ENCODE measurements around the gene FSTL4. TPM values are rescaled to one million over a fixed set of nuclear protein-coding genes. Genes with fewer than 3 reads are reported as not detected.

Gene FSTL4
- total and polyA plus RNA-seq, 2 experiments from 2014 or later: 1.4 to 2.8 TPM

GRCh38 chr5:133399247-133399891, 213.0 kb downstream of the FSTL4 start:
- Mint-ChIP-seq H3K4me3 (no peak overlapping the region), H3K27ac (no peak overlapping the region), H3K9me3 (peaks cover 10% of the 10 kb centered on the region; the same call in 2 of the 3 replicates), H3K36me3 (ENCODE audit: low read depth) (peaks cover 3% of the 10 kb centered on the region; the same call in 1 of the 3 replicates), H3K4me1 (peaks cover 25% of the 10 kb centered on the region), H3K27me3 (ENCODE audit: insufficient read depth, low read depth, poor library complexity) (no peaks in the 10 kb centered on the region)
- Histone ChIP-seq H3K4me1 (ENCODE audit: insufficient read depth) (peaks cover 6% of the 10 kb centered on the region; the same call in 1 of the 2 replicates), H3K36me3 (ENCODE audit: insufficient read depth) (no peaks in the 10 kb centered on the region), H3K27me3 (ENCODE audit: insufficient read depth) (no peaks in the 10 kb centered on the region), H3K9me2 (ENCODE audit: insufficient read depth) (no peaks in the 10 kb centered on the region; the same call in 1 of the 2 replicates), H3F3A (replicated peaks; ENCODE audit: low read depth) (no peaks in the 10 kb centered on the region), H2AFZ (no peak overlapping the region), H3K79me2 (replicated peaks; ENCODE audit: insufficient read depth) (no peaks in the 10 kb centered on the region), H3K27ac (ENCODE audit: low read depth) (no peak overlapping the region), H3K4me3 (no peak overlapping the region), H3K4me2 (no peak overlapping the region), H4K20me1 (replicated peaks; ENCODE audit: insufficient read depth) (no peaks in the 10 kb centered on the region)
- ATAC-seq (no peak), DNase-seq (ENCODE audit: low spot score) (no peak)
- TF ChIP-seq ETS1 (IDR thresholded peaks at IDR 0.05) (no peak), ZNF114 (CRISPR knock-in tag; IDR thresholded peaks at IDR 0.05) (no peak), ZNF331 (CRISPR knock-in tag; IDR thresholded peaks at IDR 0.05; ENCODE audit: low read depth) (no peak), ZNF462 (CRISPR knock-in tag; IDR thresholded peaks at IDR 0.05) (no peak), POLR2AphosphoS5 (IDR thresholded peaks at IDR 0.05; ENCODE audit: low read depth) (no peak), EZH2 (IDR thresholded peaks at IDR 0.05; ENCODE audit: low read depth, unreplicated experiment) (no peak), JUNB (IDR thresholded peaks at IDR 0.05; ENCODE audit: unreplicated experiment) (no peak), NANOG (IDR thresholded peaks at IDR 0.05; ENCODE audit: borderline replicate concordance) (no peak), STAT1 (IDR thresholded peaks at IDR 0.05; ENCODE audit: unreplicated experiment) (no peak), EZH2phosphoT487 (IDR thresholded peaks at IDR 0.05; ENCODE audit: unreplicated experiment) (no peak)
